Natural killer cell (primary cell): ENCODE data around the gene CFAP157. TPM values are rescaled to one million over a fixed set of nuclear protein-coding genes. Genes with fewer than 3 reads are reported as not detected.

ENCODE experiments used
- ATAC-seq, 3 donors: fragments of 150-1000 bp in 2 of 3; fragments of 200-7000 bp in 1 of 3; cut with Tn5 transposase; 1 replicate in 1 of 3; 2 replicates in 2 of 3; pipeline ENCODE4 v1.10.0; 2021; ENCODE audit warnings: mild to moderate bottlenecking in 2 of 3, moderate library complexity in 2 of 3
- DNase-seq, 2 donors: peaks; one replicate each; pipeline versions ENCODE4 v3.0.0 to v3.0.0-alpha.2; 2013 to 2021; ENCODE audit warnings: mixed read lengths in 1 of 2
- H3K27ac ChIP-seq: one replicate; pipeline ENCODE4 v1.5.1; 2013; ENCODE audit warnings: mild to moderate bottlenecking, low read length
- H3K27me3 ChIP-seq: one replicate; pipeline ENCODE4 v1.6.1; 2013; ENCODE audit warnings: low read length; ENCODE audit not compliant: control insufficient read depth, insufficient read depth
- H3K36me3 ChIP-seq: one replicate; pipeline ENCODE4 v1.6.1; 2013; ENCODE audit warnings: low read length; ENCODE audit not compliant: control insufficient read depth, insufficient read depth
- H3K4me1 ChIP-seq: one replicate; pipeline ENCODE4 v1.6.1; 2013; ENCODE audit warnings: low read length; ENCODE audit not compliant: control insufficient read depth, insufficient read depth
- H3K4me3 ChIP-seq: one replicate; pipeline ENCODE4 v1.5.1; 2013; ENCODE audit warnings: low read length
- H3K9me3 ChIP-seq: one replicate; pipeline ENCODE4 v1.6.1; 2013; ENCODE audit warnings: low read length; ENCODE audit not compliant: control insufficient read depth, insufficient read depth
- H3K27ac Mint-ChIP-seq, 2 donors: one replicate each; pipeline ENCODE4 v1.8.0; 2022; ENCODE audit warnings: mild to moderate bottlenecking in 2 of 2, mixed read lengths in 2 of 2, moderate library complexity in 1 of 2
- H3K27me3 Mint-ChIP-seq, 2 donors: one replicate each; pipeline ENCODE4 v1.8.0; 2022; ENCODE audit warnings: low read depth in 2 of 2, mixed read lengths in 2 of 2
- H3K36me3 Mint-ChIP-seq: one replicate; pipeline ENCODE4 v1.8.0; 2022; ENCODE audit warnings: mixed read lengths
- H3K4me1 Mint-ChIP-seq, 2 donors: one replicate each; pipeline ENCODE4 v1.8.0; 2022; ENCODE audit warnings: mixed read lengths in 2 of 2
- H3K4me3 Mint-ChIP-seq: one replicate; pipeline ENCODE4 v1.8.0; 2022; ENCODE audit warnings: mild to moderate bottlenecking, moderate library complexity, mixed read lengths
- H3K9me3 Mint-ChIP-seq, 2 donors: one replicate each; pipeline ENCODE4 v1.8.0; 2022; ENCODE audit warnings: mixed read lengths in 2 of 2
- CTCF ChIP-seq: fragments of 200-600 bp; IDR thresholded peaks from one replicate; pipeline ENCODE4 v1.8.0; 2022; ENCODE audit warnings: antibody characterized with exemption
- WGBS: methylation state at CpG from one replicate; pipeline ENCODE4 v1.1.7; 2013; ENCODE audit warnings: missing lambda C conversion rate; ENCODE audit not compliant: insufficient coverage; 5-methylcytosine and 5-hydroxymethylcytosine counted together
- intact Hi-C: fragments of 100-400 bp; cut with micrococcal nuclease; formaldehyde crosslinking; loops from one replicate; pipeline ENCODE4 v1.14.2; 2022
- total RNA-seq, 4 donors: library from RNA; stranded (reverse); fragments of 120-200 nt in 1 of 4; gene quantifications; one replicate each; pipeline versions ENCODE4 v1.2.3 to v1.2.4, GENCODE V29; 2013 to 2022

CFAP157 gene
- total RNA-seq, 3 donors from 2014 or later (not counting 1 experiment from before 2014, with no cell fraction given) = not detected

- H3K27me3 ChIP-seq = no peaks in the 10 kb centered on the region
- H3K9me3 Mint-ChIP-seq = no peaks in the 10 kb centered on the region
- no peak overlapping the region for H3K4me3 ChIP-seq
- H3K4me3 Mint-ChIP-seq = no peak overlapping the region
- intact Hi-C loops = no loop called here
- no peaks in the 10 kb centered on the region for H3K4me1 ChIP-seq
- H3K36me3 ChIP-seq = no peaks in the 10 kb centered on the region
- no peak for ATAC-seq
- DNase-seq = no peak
- H3K27ac Mint-ChIP-seq = no peak overlapping the region
- no peak overlapping the region for H3K27ac ChIP-seq
- no peaks in the 10 kb centered on the region for H3K4me1 Mint-ChIP-seq
- no peak for TF ChIP-seq CTCF
- H3K27me3 Mint-ChIP-seq = no peaks in the 10 kb centered on the region
- no peaks in the 10 kb centered on the region for H3K9me3 ChIP-seq
- 91% methylated on average over 13 of the region's 13 CpGs for WGBS
- no peaks in the 10 kb centered on the region for H3K36me3 Mint-ChIP-seq
Observed at GRCh38 chr9:127689329-127690000, 17.3 kb upstream of the CFAP157 start.

- Histone ChIP-seq H3K9me3 (no peaks in the 10 kb centered on the region), H3K36me3 (no peaks in the 10 kb centered on the region), H3K4me3 (no peak overlapping the region), H3K27me3 (no peaks in the 10 kb centered on the region), H3K4me1 (no peaks in the 10 kb centered on the region), H3K27ac (no peak overlapping the region)
- H3K36me3 Mint-ChIP-seq = no peaks in the 10 kb centered on the region
- ATAC-seq (no peak), DNase-seq (no peak)
- intact Hi-C loops = no loop called here
- no peak for TF ChIP-seq CTCF
- H3K9me3 Mint-ChIP-seq = no peaks in the 10 kb centered on the region
- no peak overlapping the region for H3K4me3 Mint-ChIP-seq
- H3K27me3 Mint-ChIP-seq = no peaks in the 10 kb centered on the region
- H3K4me1 Mint-ChIP-seq = no peaks in the 10 kb centered on the region
- 97% methylated on average over 9 of the region's 10 CpGs for WGBS
- H3K27ac Mint-ChIP-seq = no peak overlapping the region
Observed at GRCh38 chr9:127690735-127691134, 16.1 kb upstream of the CFAP157 start.

GRCh38 chr9:127692071-127692470 lies 14.7 kb upstream of the CFAP157 start:
- Mint-ChIP-seq H3K4me1 (no peaks in the 10 kb centered on the region), H3K9me3 (no peaks in the 10 kb centered on the region), H3K27me3 (no peaks in the 10 kb centered on the region), H3K36me3 (no peaks in the 10 kb centered on the region), H3K27ac (no peak overlapping the region), H3K4me3 (no peak overlapping the region)
- DNase-seq = no peak
- Histone ChIP-seq H3K4me3 (no peak overlapping the region), H3K27ac (no peak overlapping the region), H3K27me3 (no peaks in the 10 kb centered on the region), H3K36me3 (no peaks in the 10 kb centered on the region), H3K4me1 (no peaks in the 10 kb centered on the region), H3K9me3 (no peaks in the 10 kb centered on the region)
- intact Hi-C loops = no loop called here
- WGBS = 91% methylated on average over 19 of the region's 20 CpGs
- no peak for ATAC-seq
- TF ChIP-seq CTCF = no peak

GRCh38 chr9:127693143-127693542 lies 13.6 kb upstream of the CFAP157 start:
- DNase-seq (no peak), ATAC-seq (no peak)
- no peak for TF ChIP-seq CTCF
- H3K27ac Mint-ChIP-seq = no peak overlapping the region
- no peaks in the 10 kb centered on the region for H3K36me3 Mint-ChIP-seq
- Histone ChIP-seq H3K4me3 (no peak overlapping the region), H3K27me3 (no peaks in the 10 kb centered on the region), H3K27ac (no peak overlapping the region), H3K4me1 (no peaks in the 10 kb centered on the region), H3K9me3 (no peaks in the 10 kb centered on the region), H3K36me3 (no peaks in the 10 kb centered on the region)
- H3K4me3 Mint-ChIP-seq = no peak overlapping the region
- H3K4me1 Mint-ChIP-seq = no peaks in the 10 kb centered on the region
- intact Hi-C loops = no loop called here
- H3K9me3 Mint-ChIP-seq = no peaks in the 10 kb centered on the region
- WGBS = 95% methylated on average over 10 of the region's 10 CpGs
- H3K27me3 Mint-ChIP-seq = no peaks in the 10 kb centered on the region
